GM21737 (cell line): ENCODE measurements around the gene IQCE.
"Not testable (repeated sequence)": the region's sequence is repeated elsewhere in the genome, so short reads cannot be mapped to it uniquely, and the experiment has no call there.

Source experiments
- ATAC-seq: cut with Tn5 transposase; IDR thresholded peaks from one replicate; pipeline ENCODE4 v1.9.1; 2021; ENCODE audit warnings: mild to moderate bottlenecking, moderate library complexity; ENCODE audit not compliant: unreplicated experiment

Gene IQCE

DNA sequence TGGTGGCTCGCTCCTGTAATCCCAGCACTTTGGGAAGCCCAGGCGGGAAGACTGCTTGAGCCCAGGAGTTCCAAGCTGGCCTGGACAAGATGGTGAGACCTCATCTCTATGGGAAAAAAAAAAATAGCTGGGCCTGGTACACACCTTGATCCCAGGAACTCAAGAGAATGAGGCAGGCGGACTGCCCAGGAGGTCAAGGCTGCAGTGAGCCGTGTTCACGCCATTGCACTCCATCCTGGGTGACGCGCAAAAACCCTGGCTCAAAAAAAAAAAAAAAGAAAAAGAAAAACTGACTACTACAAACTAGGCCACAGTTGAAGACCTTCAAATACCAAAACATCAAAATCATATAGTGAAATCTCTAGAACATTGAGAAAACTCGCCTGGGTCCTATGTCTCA lies 7.4 kb upstream of the IQCE start:
- no peak for ATAC-seq

GRCh38 chr7:2553108-2553507 lies 5.7 kb upstream of the IQCE start:
- ATAC-seq: no peak

DNA sequence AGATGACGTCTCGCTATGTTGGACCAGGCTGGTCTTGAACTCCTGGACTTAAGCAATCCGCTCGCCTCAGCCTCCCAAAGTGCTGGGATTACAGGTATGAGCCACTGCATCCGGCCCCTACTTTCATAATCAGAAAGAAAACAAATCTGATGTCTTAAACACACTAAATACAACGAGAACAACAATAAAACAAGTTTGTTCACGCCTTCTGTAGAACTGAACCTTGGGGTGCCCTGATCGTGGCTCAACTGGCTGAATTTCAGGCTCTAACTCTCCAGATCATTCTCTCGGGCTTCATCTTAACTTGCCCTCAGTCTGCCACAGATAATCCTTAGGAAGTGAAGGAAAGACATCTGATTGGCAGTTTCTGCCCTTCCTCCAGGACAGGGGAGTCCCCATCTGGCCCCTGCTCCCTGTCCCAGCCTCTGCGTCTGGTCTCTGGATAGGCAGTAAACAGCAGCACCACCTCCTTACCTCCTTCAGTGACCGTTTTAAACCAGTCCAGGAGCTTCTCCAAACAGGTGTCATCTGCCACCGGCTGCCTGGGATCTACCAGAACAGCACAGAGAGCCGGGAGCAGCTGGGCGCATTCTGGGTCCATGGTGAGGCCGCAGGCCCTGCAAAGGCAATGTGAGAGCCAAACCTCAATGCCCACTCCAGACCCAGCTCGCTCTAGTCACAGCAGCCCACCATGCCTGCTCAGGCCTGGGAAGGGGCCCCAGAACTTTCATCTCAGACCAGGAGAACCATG lies 4.8 kb upstream of the IQCE start:
- ATAC-seq: no peak

DNA sequence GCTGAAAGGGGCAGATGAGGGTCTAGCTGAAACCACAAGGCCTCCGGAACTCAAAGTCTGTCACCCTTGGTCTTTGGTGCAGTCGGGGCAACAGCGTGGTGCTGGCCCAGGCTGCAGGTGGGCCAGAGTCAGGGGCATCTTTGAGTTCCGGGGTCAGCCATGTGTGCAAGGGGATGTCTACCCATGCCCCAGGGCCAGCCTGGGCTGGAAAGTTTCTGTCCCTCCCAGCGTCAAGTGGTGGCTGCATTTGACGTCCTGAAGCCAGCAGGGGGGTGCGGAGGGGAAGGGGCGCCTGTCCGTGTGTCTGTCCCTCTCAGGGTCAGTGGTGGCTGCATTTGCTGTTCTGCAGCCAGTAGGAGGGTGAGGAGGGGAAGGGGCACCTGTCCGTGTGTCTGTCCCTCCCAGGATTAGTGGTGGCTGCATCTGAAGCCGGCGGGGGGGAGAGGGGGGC lies 4.1 kb upstream of the IQCE start:
- ATAC-seq: no peak

DNA sequence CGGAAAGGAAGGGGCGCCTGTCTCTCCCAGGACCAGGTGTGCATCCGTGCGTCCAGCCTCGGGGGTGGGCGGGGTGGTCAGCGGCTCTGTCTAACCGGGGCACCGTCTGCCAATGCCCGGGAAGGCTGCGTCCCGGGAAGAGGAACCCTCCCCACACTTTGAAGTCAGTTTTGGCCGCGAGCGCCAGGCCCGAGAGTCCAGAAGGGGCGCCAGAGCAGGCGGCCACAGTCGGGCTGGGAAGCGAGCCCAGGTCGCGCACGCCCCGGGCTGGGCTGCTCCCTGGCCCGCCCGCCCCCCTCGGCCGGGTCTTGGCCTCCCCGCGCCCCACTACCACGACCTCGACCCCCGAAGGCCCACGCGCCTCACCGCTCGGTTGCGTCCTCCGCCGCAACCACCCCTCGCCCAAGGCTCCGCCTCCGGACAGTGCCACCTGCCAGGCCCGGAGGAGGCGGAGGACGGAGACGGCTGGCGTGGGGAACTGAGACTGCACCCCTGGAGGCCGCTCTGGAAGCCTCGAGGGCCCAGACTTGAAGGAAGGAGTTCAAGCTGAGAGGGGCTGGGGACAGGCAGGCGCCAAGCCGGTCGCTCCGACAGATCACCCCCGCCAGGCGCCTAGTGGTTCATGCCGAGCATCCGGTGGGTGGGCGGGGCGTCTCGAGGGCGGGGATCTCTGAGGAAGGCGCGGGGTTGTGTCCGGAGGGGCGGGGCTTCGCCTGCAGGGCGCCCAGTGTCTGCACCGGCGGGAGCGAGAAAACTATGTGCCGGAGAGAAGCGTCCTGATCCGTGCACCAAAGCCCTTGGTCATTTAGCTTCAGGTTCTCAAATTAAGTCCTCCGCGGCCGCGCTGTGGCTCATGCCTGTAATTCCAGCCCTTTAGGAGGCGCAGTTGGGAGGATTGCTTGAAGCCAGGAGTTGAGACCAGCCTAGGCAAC lies 3.4 kb upstream of the IQCE start, which contains the start of gene BRAT1:
TSS of gene BRAT1 (minus strand) at position 404 of the 932 bp plus-strand sequence. CDS start 1,093 bp downstream, outside the sequence.
- peak; percentile 59 for ATAC-seq

- ATAC-seq: peak; percentile 2
These were observed 638 bp downstream of the IQCE start for GRCh38 chr7:2559283-2559950.

DNA sequence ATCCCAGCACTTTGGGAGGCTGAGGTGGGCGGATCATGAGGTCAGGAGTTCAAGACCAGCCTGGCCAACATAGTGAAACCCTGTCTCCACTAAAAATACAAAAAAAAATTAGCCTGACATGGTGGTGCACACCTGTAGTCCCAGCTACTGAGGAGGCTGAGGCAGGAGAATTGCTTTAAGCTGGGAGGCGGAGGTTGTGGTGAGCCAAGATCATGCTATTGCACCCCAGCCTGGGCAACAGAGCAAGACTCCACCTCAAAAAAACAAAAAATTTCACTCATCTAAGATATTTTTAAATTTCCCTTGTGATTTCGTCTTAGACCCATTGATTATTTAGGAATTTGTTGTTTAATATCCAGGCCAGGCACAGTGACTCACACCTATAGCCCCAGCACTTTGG lies 5.2 kb downstream of the IQCE start:
- not testable (repeated sequence) for ATAC-seq

DNA sequence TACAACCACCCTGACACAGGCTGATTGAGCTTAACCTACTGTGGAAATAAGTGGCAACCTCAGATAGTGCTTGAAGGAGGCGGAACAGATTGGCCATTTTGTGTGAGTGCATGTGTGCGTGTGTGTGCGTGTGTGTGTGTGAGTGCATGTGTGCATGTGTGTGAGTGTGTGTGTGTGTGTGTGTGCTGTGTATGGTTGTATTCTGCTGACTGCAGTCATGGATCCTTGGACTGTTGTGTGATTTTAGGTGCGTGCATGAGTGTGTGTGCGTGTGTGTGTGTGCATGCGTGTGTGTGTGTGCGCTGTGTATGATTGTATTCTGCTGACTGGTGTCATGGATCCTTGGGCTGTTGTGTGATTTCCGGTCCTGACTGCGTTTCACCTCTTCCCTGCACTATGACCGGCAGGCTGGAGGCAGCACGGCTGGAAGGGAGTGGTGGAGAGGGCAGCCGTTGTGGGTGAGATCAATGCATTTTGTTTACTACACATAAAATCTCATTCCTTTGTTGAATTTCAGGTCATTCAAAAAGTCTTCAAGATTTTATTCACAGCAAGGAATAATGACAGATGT lies 6.3 kb downstream of the IQCE start:
- ATAC-seq: no peak

DNA sequence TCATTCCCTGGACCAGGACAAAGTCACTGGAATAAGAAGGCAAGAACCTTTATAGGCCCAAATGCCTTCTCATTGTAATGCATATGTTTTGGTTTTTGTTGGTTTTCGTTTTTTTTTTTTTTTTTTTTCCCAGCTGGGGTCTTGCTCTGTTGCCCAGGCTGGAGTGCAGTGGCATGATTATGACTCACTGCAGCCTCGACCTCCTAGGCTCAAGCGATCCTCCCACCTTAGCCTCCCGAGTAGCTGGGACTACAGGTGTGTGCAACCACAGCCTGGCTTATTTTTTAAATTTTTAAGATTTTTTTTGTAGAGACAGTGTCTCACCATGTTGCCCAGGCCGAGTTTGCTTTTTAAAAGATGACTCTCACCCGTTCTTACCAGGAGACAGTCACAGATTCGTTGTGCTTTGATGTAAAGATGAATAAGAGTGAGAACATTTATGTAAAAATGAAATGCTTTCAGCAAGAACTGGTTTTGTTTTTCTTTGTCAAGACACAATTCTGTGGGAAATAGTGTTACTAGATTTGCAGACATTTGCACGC lies 7.6 kb downstream of the IQCE start:
- no peak for ATAC-seq

DNA sequence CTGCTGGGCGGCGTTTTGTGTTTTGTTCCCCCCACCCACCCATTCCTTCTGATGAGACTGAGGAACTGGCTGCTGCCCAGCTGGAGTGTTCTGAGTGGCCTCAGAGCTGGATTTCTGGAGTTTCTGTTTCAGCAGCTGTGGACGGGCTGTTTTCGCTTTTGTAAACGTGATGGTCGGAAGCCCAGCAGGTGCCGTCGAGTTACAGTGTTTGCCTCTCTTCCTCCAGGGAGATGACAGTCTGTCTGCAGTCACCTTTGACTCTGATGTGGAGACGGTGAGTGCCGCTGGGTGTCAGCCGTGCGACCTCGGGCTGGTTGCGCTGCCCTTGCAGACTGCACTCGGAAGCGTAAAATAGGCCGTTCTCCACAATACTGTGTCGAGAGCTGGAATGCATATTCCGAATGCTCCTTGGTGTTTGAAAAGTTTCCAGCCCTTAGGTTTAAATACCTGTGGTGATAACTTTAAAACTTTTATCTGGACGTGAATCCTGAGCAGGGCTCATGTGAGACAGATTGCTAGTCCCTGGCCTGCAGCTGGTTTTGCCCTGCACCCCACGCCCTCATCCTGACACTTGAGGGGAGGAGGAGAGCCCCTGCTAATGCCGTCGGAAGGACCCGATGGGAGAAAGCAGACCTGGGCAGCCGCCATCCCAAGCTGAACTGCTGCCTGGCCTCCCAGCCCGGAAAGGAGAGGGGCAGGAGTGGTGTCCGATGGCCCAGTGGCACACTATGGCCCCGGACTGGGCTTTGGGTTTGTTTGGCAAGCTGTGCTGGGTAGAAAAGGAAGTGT lies 8.3 kb downstream of the IQCE start:
- peak; percentile 47 for ATAC-seq

GRCh38 chr7:2567679-2568278 lies 9.0 kb downstream of the IQCE start:
- no peak for ATAC-seq

- ATAC-seq: no peak
These were observed 9.9 kb downstream of the IQCE start for GRCh38 chr7:2568521-2569223.

DNA sequence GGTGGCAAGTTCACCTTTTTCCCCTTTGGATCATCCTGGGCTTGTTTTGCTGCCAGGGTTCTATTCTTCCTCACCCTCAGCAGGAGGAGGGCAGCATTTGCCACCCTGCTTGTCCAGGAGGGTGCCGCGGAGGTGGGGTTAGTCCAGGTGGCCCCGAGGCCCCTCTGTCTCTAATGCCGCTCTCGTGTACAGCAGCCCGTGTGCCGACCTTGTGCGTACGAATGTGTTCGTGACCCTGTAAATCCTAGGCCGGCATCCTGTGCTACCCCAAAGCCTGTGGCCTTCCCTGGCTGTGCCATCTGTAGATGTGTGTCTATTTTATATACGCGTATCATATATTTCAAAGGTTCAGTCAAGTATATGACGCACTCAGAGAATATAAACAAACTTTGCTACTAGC lies 10.6 kb downstream of the IQCE start:
- ATAC-seq: no peak

GRCh38 chr7:2570021-2570420 lies 11.2 kb downstream of the IQCE start:
- ATAC-seq: no peak

- no peak for ATAC-seq
These were observed 12.6 kb downstream of the IQCE start for GRCh38 chr7:2571409-2571808.

DNA sequence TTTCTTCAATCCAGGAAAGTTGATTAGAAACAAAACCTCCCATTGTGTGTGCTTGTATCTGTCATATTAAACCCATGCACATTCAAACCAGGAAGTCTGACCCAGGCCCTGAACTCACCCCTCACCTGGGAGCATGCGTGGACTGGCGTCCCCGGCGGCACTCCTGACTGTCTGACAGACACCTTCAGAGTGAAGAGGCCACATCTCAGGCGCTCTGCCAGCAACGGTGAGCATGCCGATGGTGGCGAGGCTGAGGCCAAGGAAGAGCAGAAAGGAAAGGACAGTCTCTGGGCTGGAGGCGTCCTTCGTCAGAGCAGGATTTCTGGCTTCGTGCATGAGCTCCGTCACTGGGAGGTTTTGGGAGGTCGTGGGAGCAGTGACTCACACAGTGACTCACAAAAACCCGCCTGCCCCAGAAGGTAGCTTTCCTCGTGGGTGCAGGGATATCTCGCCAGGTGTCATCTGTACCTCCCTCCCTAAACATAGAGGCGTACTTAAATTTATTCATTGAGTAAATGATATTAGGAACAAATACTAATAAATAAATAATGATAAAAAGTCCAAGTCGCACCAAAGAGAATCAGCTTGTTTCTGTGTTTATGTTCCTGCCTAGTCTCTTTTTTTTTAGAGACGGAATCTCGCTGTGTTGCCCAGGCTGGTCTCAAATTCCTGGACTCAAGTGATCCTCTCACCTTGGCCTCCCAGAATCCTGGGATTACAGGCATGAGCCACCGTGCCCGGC lies 13.5 kb downstream of the IQCE start:
- no peak for ATAC-seq

- ATAC-seq: no peak
These were observed 15.0 kb downstream of the IQCE start for GRCh38 chr7:2573761-2574160.

- ATAC-seq: no peak
These were observed 16.4 kb downstream of the IQCE start for GRCh38 chr7:2575046-2575732.
